ENCODE results near the gene UCN. TPM values are rescaled to one million over a fixed set of nuclear protein-coding genes. Genes with fewer than 3 reads are reported as not detected.

UCN gene
- total RNA-seq, 2 experiments from 2014 or later, result 2.2 to 2.6 TPM

Other genes with a start within 250 kb of the UCN start
- 100 to 1,000 TPM; 334 to 346 TPM for gene OST4, start 236.8 kb downstream of the UCN start, total RNA-seq
- gene EMILIN1, start 229.8 kb downstream of the UCN start, total RNA-seq, result 1 to 10 TPM; 1.1 to 1.4 TPM
- 10 to 100 TPM; 12.1 to 12.4 TPM for gene KHK, start 221.7 kb downstream of the UCN start, total RNA-seq
- gene CGREF1, start 189.3 kb downstream of the UCN start, total RNA-seq, result under 1 TPM; 0.61 to 0.94 TPM
- gene ABHD1, start 184.6 kb downstream of the UCN start, total RNA-seq, result under 1 TPM; 0.23 to 0.45 TPM
- 10 to 100 TPM; 66.5 to 72.1 TPM for gene PREB, start 173.8 kb downstream of the UCN start, total RNA-seq
- not detected for gene PRR30, start 169.0 kb downstream of the UCN start, total RNA-seq
- not detected for gene TCF23, start 159.4 kb downstream of the UCN start, total RNA-seq
- 10 to 100 TPM; 60.2 to 64.7 TPM for gene ATRAID, start 96.4 kb downstream of the UCN start, total RNA-seq
- 10 to 100 TPM; 41.5 to 47.4 TPM for gene SLC5A6, start 96.2 kb downstream of the UCN start, total RNA-seq
- gene CAD, start 91.1 kb downstream of the UCN start, total RNA-seq, result 10 to 100 TPM; 83.7 to 85.1 TPM
- gene SLC30A3, start 45.4 kb downstream of the UCN start, total RNA-seq, result not detected
- not detected for gene DNAJC5G, start 33.0 kb downstream of the UCN start, total RNA-seq
- gene TRIM54, start 26.0 kb downstream of the UCN start, total RNA-seq, result under 1 TPM; 0.26 to 0.31 TPM
- 10 to 100 TPM; 78.0 to 80.5 TPM for gene MPV17, start 14.7 kb upstream of the UCN start, total RNA-seq
- 10 to 100 TPM; 60.9 to 62.6 TPM for gene GTF3C2, start 48.3 kb upstream of the UCN start, total RNA-seq
- 10 to 100 TPM; 34.5 to 37.0 TPM for gene EIF2B4, start 61.9 kb upstream of the UCN start, total RNA-seq
- 100 to 1,000 TPM; 119 to 120 TPM for gene SNX17, start 62.2 kb upstream of the UCN start, total RNA-seq
- 10 to 100 TPM; 11.8 to 13.3 TPM for gene ZNF513, start 72.3 kb upstream of the UCN start, total RNA-seq
- gene PPM1G, start 101.1 kb upstream of the UCN start, total RNA-seq, result 100 to 1,000 TPM; 130 to 136 TPM
- 10 to 100 TPM; 91.2 to 91.3 TPM for gene NRBP1, start 120.2 kb upstream of the UCN start, total RNA-seq
- 1 to 10 TPM; 5.6 to 6.6 TPM for gene KRTCAP3, start 133.9 kb upstream of the UCN start, total RNA-seq
- gene IFT172, start 181.3 kb upstream of the UCN start, total RNA-seq, result 10 to 100 TPM; 10.0 to 11.2 TPM
- not detected for gene FNDC4, start 186.8 kb upstream of the UCN start, total RNA-seq
- not detected for gene GCKR, start 188.4 kb upstream of the UCN start, total RNA-seq

Data from activated CD8-positive, alpha-beta T cell treated with anti-CD3 and anti-CD28 coated beads, Interleukin-2, amount 10 ng/mL, durations not matched to agents 7 days and 5 days (primary cell).